SK-N-SH (cell line): ENCODE measurements around the gene EFS. TPM values are rescaled to one million over a fixed set of nuclear protein-coding genes. Genes with fewer than 3 reads are reported as not detected.

Experiments
- CTCF ChIA-PET: fragments of 300-600, 350-600 bp; formaldehyde crosslinking; extraction: SDS; loops from one replicate; lab custom pipeline; 2021; lab: Yijun Ruan, JAX
- POLR2A ChIA-PET: fragments of 350-600 bp; sonication (Branson Sonifier 250); formaldehyde crosslinking; extraction: SDS; loops from one replicate; lab custom pipeline; 2020; ENCODE audit warnings: antibody characterized with exemption, inconsistent platforms; lab: Yijun Ruan, JAX
- DNase-seq: peaks from one replicate; pipeline ENCODE4 v3.0.0; 2012
- H2AFZ ChIP-seq: fragments of 200-600 bp; sonication (generic); 2 replicates; pipeline ENCODE4 v1.8.1; 2016; ENCODE audit warnings: antibody characterized with exemption, mild to moderate bottlenecking, low read depth
- H3F3A ChIP-seq: fragments of 200-600 bp; sonication (generic); replicated peaks from 2 replicates; pipeline ENCODE3; 2016; ENCODE audit warnings: antibody characterized with exemption, mild to moderate bottlenecking; ENCODE audit not compliant: insufficient read depth
- H3K27ac ChIP-seq, 2 experiments: fragments of 200-500 bp in 1 of 2; fragments of 200-600 bp in 1 of 2; sonication (Bioruptor generic) in 1 of 2; sonication (generic), shearing (Covaris generic) in 1 of 2; 2 replicates each; pipeline versions ENCODE4 v1.5.1 to v1.6.1; 2014 to 2016; ENCODE audit warnings: low read depth in 2 of 2, inconsistent platforms in 1 of 2, low read length in 1 of 2, mild to moderate bottlenecking in 1 of 2, mixed read lengths in 1 of 2
- H3K27me3 ChIP-seq: fragments of 200-600 bp; sonication (generic), shearing (Covaris generic); 2 replicates; pipeline ENCODE4 v1.6.1; 2016; ENCODE audit warnings: mixed run types; ENCODE audit not compliant: insufficient read depth
- H3K36me3 ChIP-seq, 2 experiments: fragments of 200-500 bp in 1 of 2; fragments of 200-600 bp in 1 of 2; sonication (Bioruptor generic) in 1 of 2; sonication (generic) in 1 of 2; replicated peaks in 1 of 2; 2 replicates each; pipeline versions ENCODE3 to v1.5.1; 2014 to 2016; ENCODE audit warnings: low read length in 1 of 2, mild to moderate bottlenecking in 1 of 2; ENCODE audit not compliant: insufficient read depth in 2 of 2, control insufficient read depth in 1 of 2
- H3K4me1 ChIP-seq, 2 experiments: fragments of 200-500 bp in 1 of 2; fragments of 200-600 bp in 1 of 2; sonication (Bioruptor generic) in 1 of 2; sonication (generic), shearing (Covaris generic) in 1 of 2; 2 replicates each; pipeline versions ENCODE4 v1.5.1 to v1.6.1; 2014 to 2016; ENCODE audit warnings: low read depth in 1 of 2, low read length in 1 of 2, mixed run types in 1 of 2; ENCODE audit not compliant: insufficient read depth in 2 of 2, control insufficient read depth in 1 of 2
- H3K4me2 ChIP-seq: fragments of 200-600 bp; sonication (generic), shearing (Covaris generic); 2 replicates; pipeline ENCODE4 v1.6.1; 2017; ENCODE audit warnings: mixed run types
- H3K4me3 ChIP-seq, 2 experiments: fragments of 200-500 bp in 1 of 2; fragments of 200-600 bp in 1 of 2; sonication (Bioruptor generic) in 1 of 2; sonication (generic), shearing (Covaris generic) in 1 of 2; 2 replicates each; pipeline versions ENCODE4 v1.5.1 to v1.8.1; 2014 to 2016; ENCODE audit warnings: low read depth in 2 of 2, inconsistent platforms in 1 of 2, low read length in 1 of 2, mild to moderate bottlenecking in 1 of 2, mixed read lengths in 1 of 2, moderate library complexity in 1 of 2
- H3K79me2 ChIP-seq: fragments of 200-600 bp; sonication (generic); 2 replicates; pipeline ENCODE4 v1.8.1; 2017; ENCODE audit warnings: mild to moderate bottlenecking; ENCODE audit not compliant: insufficient read depth
- H3K9ac ChIP-seq: fragments of 200-600 bp; sonication (generic); 2 replicates; pipeline ENCODE4 v1.6.1; 2017; ENCODE audit warnings: mixed run types
- H3K9me2 ChIP-seq: fragments of 200-600 bp; sonication (generic); 2 replicates; pipeline ENCODE4 v1.6.1; 2017; ENCODE audit warnings: mixed run types
- H3K9me3 ChIP-seq: fragments of 200-600 bp; sonication (generic); 2 replicates; pipeline ENCODE4 v1.6.1; 2017; ENCODE audit warnings: mixed run types, mild to moderate bottlenecking, moderate library complexity
- H4K20me1 ChIP-seq: fragments of 200-600 bp; sonication (generic); 2 replicates; pipeline ENCODE4 v1.6.1; 2017; ENCODE audit warnings: mild to moderate bottlenecking, mixed run types; ENCODE audit not compliant: insufficient read depth
- CHD2 ChIP-seq: fragments of 150-350 bp; IDR thresholded peaks from 2 replicates; pipeline ENCODE4 v1.6.1; 2018; ENCODE audit warnings: low read length; ENCODE audit not compliant: partially characterized antibody
- ELF1 ChIP-seq: IDR thresholded peaks from 2 replicates; pipeline ENCODE4 v1.4.0; 2012
- EP300 ChIP-seq, 2 experiments: IDR thresholded peaks; 2 replicates each; pipeline versions ENCODE4 v1.4.0 to v1.6.1; 2012; ENCODE audit warnings: borderline replicate concordance in 1 of 2, low read depth in 1 of 2, low read length in 1 of 2
- EZH2phosphoT487 ChIP-seq: fragments of 200-600 bp; sonication (generic); IDR thresholded peaks from 2 replicates; pipeline ENCODE4 v1.6.1; 2017; ENCODE audit warnings: low read depth, mixed run types, mild to moderate bottlenecking, antibody characterized with exemption, moderate library complexity, borderline replicate concordance
- FOSL2 ChIP-seq: IDR thresholded peaks from 2 replicates; pipeline ENCODE4 v1.4.0; 2012; ENCODE audit warnings: low read depth, mild to moderate bottlenecking, moderate library complexity, borderline replicate concordance
- GABPA ChIP-seq: IDR thresholded peaks from 2 replicates; pipeline ENCODE4 v1.4.0; 2012; ENCODE audit warnings: low read depth, mild to moderate bottlenecking
- GATA2 ChIP-seq: sonication (generic); formaldehyde crosslinking; IDR thresholded peaks from 2 replicates; pipeline ENCODE4 v1.5.0; 2020; ENCODE audit warnings: mild to moderate bottlenecking, missing genetic modification reagents
- JUND ChIP-seq: IDR thresholded peaks from 2 replicates; pipeline ENCODE4 v1.4.0; 2012
- RAD21 ChIP-seq: IDR thresholded peaks from 2 replicates; pipeline ENCODE4 v1.6.1; 2012; ENCODE audit warnings: mild to moderate bottlenecking, low read length
- RCOR1 ChIP-seq: fragments of 150-350 bp; IDR thresholded peaks from 2 replicates; pipeline ENCODE4 v1.6.1; 2017; ENCODE audit warnings: antibody characterized with exemption, low read length
- RFX5 ChIP-seq: IDR thresholded peaks from 2 replicates; pipeline ENCODE4 v1.6.1; 2012; ENCODE audit warnings: mild to moderate bottlenecking, improper control_type of control experiment, low read length
- SIN3A ChIP-seq: IDR thresholded peaks from 2 replicates; pipeline ENCODE4 v1.6.1; 2012; ENCODE audit warnings: low read depth, mild to moderate bottlenecking, low read length, moderate library complexity, borderline replicate concordance
- TAF1 ChIP-seq: IDR thresholded peaks from 2 replicates; pipeline ENCODE4 v1.6.1; 2012; ENCODE audit warnings: low read depth, mild to moderate bottlenecking, low read length, moderate library complexity, borderline replicate concordance
- TCF12 ChIP-seq: IDR thresholded peaks from 2 replicates; pipeline ENCODE4 v1.4.0; 2012
- YY1 ChIP-seq: IDR thresholded peaks from 2 replicates; pipeline ENCODE4 v1.4.0; 2012; ENCODE audit warnings: low read depth, mild to moderate bottlenecking
- WGBS: methylation state at CpG from one replicate; pipeline ENCODE4 v1.1.6; 2017; ENCODE audit warnings: low lambda C conversion rate; 5-methylcytosine and 5-hydroxymethylcytosine counted together
- polyA plus RNA-seq, 3 experiments: library from polyadenylated mRNA; depleted of rRNA; stranded (reverse); fragments of >200 nt; gene quantifications; 2 replicates each; pipeline ENCODE4 v1.2.3, GENCODE V29; 2012
- TF ChIP-seq, protein P1 (sequence below): IDR thresholded peaks from 2 replicates; pipeline ENCODE4 v1.4.0; 2012; ENCODE audit warnings: low read depth
- TF ChIP-seq, protein P2 (sequence below): IDR thresholded peaks from 2 replicates; pipeline ENCODE4 v1.4.0; 2012; ENCODE audit warnings: low read depth, borderline replicate concordance
- TF ChIP-seq, protein P3 (sequence below): fragments of 150-350 bp; IDR thresholded peaks from 2 replicates; pipeline ENCODE4 v1.6.1; 2016; ENCODE audit warnings: mild to moderate bottlenecking, low read depth, low read length
- TF ChIP-seq, protein P4 (sequence below): fragments of 200-600 bp; sonication (generic); IDR thresholded peaks from 2 replicates; pipeline ENCODE4 v1.6.1; 2017; ENCODE audit warnings: antibody characterized with exemption, mild to moderate bottlenecking, moderate library complexity
- TF ChIP-seq, protein P5 (sequence below): fragments of 150-350 bp; IDR thresholded peaks from 2 replicates; pipeline ENCODE4 v1.6.1; 2017; ENCODE audit warnings: antibody characterized with exemption, low read length, low read depth, borderline replicate concordance

EFS gene
- polyA plus RNA-seq, 1 of the 3 experiments (the other 2 are of a cell fraction), result 4.4 TPM

DNA sequence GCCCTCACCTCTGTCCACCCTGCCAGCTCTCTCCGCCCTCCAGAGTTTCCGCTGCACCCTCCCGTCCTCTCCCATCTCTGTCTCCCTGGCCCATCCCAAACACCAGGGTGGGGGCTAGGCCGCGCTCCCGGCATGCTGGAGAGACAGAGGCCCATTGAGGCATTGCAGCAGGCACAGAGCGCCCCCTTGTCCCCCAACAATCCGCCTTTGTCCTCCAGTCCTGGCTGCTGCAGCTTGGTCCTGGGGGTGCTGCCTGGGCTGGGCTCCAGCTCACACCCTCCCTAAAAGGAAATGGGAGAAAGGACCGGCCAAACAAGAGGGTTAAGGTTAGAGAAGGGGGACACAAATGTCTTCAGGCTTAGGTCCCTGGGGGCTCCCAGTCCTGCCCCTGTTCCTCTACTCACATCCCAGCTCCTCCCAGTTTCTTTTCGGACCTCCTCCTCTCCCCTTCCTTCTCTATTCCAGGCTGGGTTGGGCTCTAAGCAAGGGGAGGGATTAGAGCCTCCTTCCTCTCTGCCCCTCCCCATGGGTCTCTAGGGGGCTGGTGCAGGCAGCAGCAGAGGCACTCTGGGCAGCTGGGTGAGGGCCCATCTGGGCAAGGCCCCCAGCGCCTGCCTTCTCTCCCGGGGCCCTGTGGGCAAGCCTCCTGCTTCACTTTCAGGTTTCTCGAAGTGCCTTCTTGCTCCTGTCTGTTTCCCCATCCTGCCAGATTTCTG lies 11.7 kb upstream of the EFS start, which contains the start of gene CMTM5:
TSS of gene CMTM5 (plus strand) at position 565 of the 716 bp plus-strand sequence. CDS start 206 bp downstream, outside the sequence.
- peaks cover 2% of the 10 kb centered on the region for H3K27me3 ChIP-seq
- H3K9me3 ChIP-seq, result no peaks in the 10 kb centered on the region
- CTCF ChIA-PET, result interaction anchor here (0.8 to 8.2 kb wide), 4 partner anchors 50 to 256 kb away, joined by 3 to 179 read pairs (median 3); partner anchors contain the start of gene PABPN1
- no peak for DNase-seq
- no peak within 1 kb of the TSS for H3K4me2 ChIP-seq
- no peak within 1 kb of the TSS for H2AFZ ChIP-seq
- no peaks in the 10 kb centered on the region for H4K20me1 ChIP-seq
- peaks cover 0 to 3% of the 10 kb centered on the region in 2 experiments; a peak in 1 of 4 replicates for H3K4me1 ChIP-seq
- WGBS, result 76% methylated on average over 13 of the region's 13 CpGs
- H3K27ac ChIP-seq, result no peak within 1 kb of the TSS
- no peaks in the 10 kb centered on the region for H3K9me2 ChIP-seq
- no peaks in the 10 kb centered on the region for H3F3A ChIP-seq
- POLR2A ChIA-PET, result interaction anchor here (3.1 kb wide), 1 partner anchor 11 kb away, joined by 13 read pairs; the partner anchor contains the start of gene EFS
- no peaks in the 10 kb centered on the region for H3K79me2 ChIP-seq
- TF ChIP-seq, protein P1, sequence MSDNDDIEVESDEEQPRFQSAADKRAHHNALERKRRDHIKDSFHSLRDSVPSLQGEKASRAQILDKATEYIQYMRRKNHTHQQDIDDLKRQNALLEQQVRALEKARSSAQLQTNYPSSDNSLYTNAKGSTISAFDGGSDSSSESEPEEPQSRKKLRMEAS, result no peak
- TF ChIP-seq YY1 (no peak), EP300 (IDR thresholded peaks at IDR 0.05; ENCODE audit: borderline replicate concordance in 1 of 2, low read depth in 1 of 2, low read length in 1 of 2) (no peak), CHD2 (no peak), SIN3A (no peak), JUND (no peak), ELF1 (no peak), RFX5 (no peak), GABPA (no peak), FOSL2 (no peak), RAD21 (no peak), EZH2phosphoT487 (no peak), RCOR1 (no peak), TCF12 (no peak), GATA2 (no peak), TAF1 (no peak)
- TF ChIP-seq, protein P2, sequence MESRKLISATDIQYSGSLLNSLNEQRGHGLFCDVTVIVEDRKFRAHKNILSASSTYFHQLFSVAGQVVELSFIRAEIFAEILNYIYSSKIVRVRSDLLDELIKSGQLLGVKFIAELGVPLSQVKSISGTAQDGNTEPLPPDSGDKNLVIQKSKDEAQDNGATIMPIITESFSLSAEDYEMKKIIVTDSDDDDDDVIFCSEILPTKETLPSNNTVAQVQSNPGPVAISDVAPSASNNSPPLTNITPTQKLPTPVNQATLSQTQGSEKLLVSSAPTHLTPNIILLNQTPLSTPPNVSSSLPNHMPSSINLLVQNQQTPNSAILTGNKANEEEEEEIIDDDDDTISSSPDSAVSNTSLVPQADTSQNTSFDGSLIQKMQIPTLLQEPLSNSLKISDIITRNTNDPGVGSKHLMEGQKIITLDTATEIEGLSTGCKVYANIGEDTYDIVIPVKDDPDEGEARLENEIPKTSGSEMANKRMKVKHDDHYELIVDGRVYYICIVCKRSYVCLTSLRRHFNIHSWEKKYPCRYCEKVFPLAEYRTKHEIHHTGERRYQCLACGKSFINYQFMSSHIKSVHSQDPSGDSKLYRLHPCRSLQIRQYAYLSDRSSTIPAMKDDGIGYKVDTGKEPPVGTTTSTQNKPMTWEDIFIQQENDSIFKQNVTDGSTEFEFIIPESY, result no peak
- TF ChIP-seq, protein P3, sequence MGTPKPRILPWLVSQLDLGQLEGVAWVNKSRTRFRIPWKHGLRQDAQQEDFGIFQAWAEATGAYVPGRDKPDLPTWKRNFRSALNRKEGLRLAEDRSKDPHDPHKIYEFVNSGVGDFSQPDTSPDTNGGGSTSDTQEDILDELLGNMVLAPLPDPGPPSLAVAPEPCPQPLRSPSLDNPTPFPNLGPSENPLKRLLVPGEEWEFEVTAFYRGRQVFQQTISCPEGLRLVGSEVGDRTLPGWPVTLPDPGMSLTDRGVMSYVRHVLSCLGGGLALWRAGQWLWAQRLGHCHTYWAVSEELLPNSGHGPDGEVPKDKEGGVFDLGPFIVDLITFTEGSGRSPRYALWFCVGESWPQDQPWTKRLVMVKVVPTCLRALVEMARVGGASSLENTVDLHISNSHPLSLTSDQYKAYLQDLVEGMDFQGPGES, result no peak
- TF ChIP-seq, protein P4, sequence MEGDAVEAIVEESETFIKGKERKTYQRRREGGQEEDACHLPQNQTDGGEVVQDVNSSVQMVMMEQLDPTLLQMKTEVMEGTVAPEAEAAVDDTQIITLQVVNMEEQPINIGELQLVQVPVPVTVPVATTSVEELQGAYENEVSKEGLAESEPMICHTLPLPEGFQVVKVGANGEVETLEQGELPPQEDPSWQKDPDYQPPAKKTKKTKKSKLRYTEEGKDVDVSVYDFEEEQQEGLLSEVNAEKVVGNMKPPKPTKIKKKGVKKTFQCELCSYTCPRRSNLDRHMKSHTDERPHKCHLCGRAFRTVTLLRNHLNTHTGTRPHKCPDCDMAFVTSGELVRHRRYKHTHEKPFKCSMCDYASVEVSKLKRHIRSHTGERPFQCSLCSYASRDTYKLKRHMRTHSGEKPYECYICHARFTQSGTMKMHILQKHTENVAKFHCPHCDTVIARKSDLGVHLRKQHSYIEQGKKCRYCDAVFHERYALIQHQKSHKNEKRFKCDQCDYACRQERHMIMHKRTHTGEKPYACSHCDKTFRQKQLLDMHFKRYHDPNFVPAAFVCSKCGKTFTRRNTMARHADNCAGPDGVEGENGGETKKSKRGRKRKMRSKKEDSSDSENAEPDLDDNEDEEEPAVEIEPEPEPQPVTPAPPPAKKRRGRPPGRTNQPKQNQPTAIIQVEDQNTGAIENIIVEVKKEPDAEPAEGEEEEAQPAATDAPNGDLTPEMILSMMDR, result no peak
- TF ChIP-seq, protein P5, sequence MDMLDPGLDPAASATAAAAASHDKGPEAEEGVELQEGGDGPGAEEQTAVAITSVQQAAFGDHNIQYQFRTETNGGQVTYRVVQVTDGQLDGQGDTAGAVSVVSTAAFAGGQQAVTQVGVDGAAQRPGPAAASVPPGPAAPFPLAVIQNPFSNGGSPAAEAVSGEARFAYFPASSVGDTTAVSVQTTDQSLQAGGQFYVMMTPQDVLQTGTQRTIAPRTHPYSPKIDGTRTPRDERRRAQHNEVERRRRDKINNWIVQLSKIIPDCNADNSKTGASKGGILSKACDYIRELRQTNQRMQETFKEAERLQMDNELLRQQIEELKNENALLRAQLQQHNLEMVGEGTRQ, result no peak
- H3K9ac ChIP-seq, result no peak within 1 kb of the TSS
- no peaks in the 10 kb centered on the region for H3K36me3 ChIP-seq
- H3K4me3 ChIP-seq, result no peak within 1 kb of the TSS
